AG08395 (cell line): ENCODE results near the gene UBE2F.
"Not testable (repeated sequence)": the region's sequence is repeated elsewhere in the genome, so short reads cannot be mapped to it uniquely, and the experiment has no call there.

Source experiments
- DNase-seq: peaks from one replicate; pipeline ENCODE4 v3.0.0; 2012; ENCODE audit warnings: mixed read lengths, low spot score

The UBE2F gene

DNA sequence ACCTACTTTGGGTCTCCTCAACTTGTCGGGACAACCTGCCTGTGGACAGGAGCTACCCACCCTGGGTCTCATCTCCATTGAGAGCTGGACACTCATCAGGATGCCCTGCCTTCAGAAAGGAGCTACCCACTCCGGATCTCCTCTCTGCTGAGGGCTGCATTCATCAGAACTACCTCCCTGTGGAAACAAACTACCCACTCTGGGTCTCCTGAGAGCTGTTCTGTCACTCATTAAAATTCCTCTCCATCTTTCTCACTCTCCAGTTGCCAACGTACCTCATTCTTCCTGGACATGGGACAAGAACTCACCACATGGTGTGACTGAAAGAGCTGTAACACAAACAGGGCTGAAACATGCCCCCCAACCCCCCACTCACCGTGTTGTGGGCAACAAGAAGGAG, 22.5 kb upstream of the UBE2F start:
- no peak for DNase-seq

DNA sequence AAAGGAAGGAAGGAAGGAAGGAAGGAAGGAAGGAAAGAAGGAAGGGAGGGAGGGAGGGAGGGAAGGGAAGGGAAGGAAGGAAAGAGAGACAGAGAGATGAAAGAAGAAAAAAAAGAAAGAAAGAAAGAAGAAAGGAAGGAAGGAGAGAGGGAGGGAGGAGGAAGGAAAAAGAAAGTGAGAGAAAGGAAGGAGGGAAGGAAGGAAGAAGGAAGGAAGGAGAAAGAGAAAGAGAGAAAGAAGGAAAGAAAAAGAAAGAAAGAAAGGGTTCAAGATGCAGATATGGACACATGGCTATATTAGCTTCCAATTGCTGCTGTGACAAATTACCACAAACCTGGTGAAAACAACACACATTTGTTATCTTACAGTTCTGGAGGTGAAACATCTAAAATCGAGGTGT, 20.4 kb upstream of the UBE2F start:
- no peak for DNase-seq

DNA sequence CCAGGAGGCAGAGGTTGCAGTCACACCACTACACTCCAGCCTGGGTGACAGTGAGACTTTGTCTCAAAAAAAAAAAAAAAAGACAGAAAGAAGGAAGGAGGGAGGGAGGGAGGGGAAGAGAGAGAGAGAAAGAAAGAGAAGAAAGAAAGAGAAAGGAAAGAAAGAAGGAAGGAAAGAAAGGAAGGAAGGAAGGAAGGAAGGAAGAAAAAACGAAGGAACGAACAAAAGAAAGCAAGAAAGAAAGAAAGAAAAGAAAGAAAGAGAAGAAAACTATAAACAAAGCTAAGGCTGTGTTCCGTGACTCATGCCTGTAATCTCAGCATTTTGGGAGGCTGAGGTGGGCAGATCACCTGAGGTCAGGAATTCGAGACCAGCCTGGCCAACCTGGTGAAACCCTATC, 15.5 kb upstream of the UBE2F start:
- DNase-seq: not testable (repeated sequence)

DNA sequence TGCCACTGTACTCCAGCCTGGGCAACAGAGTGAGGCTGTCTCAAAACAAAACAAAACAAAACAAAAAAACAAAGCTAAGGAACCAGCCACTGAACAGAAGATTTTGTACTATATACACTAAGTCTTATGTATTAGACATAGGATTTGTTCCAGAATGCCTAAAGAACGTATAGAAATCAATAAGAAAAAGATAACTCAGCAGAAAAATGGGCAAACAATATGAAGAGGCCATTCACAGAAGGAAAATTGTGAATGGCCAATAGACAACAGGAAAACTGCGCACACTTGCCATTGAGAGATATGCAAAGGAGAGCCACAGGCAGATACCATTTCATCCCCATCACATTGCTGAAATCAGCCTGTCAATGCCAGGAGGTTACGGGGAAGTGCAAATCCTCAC, 14.9 kb upstream of the UBE2F start:
- no peak for DNase-seq

DNA sequence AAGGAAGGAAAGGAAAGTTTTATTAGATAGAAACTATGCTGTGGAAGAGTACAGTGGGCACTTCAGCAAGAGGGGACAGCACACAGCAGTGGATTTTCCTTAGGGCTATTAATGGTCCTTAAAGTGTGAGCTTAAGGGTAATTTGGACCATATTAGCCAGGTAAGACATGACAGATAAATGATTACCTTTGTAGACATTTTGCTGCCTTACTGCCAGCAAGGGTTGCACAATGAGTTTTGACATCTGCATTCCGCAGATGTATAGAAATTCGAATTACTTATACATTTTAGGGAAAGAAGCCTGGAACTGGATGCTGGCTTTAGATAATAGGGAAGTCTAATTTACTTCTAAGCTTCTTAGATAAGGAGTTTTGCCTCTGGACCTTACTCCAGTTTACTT, 14.0 kb upstream of the UBE2F start:
- no peak for DNase-seq

DNA sequence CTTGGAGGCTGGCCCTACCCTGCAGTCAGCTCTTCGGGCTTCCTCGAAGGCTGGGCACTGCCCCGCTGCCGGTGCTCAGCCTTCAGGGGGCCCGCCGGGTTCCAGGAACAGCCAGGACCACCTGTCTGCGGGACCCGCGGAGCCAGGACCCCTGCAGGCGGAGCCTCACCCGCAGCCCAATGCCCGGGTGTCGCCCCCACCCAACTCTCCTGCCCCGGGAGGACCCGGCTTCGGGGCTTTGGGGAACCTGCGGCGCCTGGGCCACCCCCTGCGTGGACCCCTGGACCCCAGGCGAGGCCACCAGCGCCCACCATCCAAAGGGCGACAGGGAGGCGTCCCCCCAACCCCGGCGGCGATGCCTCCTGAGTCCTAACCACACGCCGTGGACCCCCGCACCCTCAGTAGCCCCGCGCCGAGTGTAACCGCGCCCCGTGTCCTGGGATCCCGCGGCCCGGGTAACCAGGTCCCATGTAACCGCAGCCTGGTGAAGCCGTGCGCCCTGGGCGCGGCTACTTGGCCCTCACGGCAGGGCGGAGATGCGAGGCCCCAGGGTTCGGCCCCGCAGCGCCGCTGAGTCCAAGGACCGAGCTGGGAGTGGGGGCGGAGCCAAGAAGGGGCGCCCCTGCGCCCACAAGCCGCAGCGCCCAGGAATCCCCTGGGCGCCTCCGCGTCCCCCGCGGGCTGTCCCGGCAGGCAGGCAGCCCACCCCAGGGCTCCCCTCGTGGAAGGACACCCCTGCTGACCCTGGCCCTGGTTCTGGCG, 11.0 kb upstream of the UBE2F start:
- DNase-seq: no peak

DNA sequence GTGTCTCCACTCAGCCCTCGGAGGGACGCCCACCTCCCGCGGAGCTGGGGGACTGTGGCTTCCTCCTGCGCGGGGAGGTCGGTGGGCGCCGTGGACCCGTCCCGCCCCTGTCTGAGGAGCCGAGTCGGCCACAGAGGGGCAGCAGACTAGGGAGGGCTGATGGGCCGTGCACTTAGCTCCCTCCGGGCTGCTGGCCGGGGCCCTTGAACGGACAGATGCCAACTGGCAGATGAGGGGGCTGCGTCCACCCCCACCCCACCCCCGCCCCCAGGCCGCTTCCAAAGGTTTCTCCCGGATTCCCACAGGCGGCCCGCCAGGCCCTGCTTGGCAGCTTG, 10.4 kb upstream of the UBE2F start:
- no peak for DNase-seq

DNA sequence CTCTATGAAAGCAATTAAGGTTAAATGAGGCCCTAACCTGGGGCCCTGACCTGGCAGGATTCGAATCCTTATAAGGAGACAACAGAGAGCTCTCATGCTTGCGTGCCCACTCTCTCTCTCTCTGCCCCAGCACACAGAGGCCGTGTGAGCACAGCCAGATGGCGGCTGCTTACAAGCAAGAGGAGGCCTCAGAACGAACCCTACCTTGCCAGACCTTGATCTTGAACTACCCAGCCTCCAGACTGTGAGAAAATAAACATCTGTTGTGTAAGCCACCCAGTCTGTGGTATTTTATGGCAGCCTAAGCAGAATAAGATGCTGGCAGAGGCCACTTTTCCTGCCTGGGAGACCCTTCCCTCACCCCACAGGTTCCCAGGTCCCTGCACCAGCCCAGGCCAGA, 5.2 kb upstream of the UBE2F start:
- no peak for DNase-seq

DNA sequence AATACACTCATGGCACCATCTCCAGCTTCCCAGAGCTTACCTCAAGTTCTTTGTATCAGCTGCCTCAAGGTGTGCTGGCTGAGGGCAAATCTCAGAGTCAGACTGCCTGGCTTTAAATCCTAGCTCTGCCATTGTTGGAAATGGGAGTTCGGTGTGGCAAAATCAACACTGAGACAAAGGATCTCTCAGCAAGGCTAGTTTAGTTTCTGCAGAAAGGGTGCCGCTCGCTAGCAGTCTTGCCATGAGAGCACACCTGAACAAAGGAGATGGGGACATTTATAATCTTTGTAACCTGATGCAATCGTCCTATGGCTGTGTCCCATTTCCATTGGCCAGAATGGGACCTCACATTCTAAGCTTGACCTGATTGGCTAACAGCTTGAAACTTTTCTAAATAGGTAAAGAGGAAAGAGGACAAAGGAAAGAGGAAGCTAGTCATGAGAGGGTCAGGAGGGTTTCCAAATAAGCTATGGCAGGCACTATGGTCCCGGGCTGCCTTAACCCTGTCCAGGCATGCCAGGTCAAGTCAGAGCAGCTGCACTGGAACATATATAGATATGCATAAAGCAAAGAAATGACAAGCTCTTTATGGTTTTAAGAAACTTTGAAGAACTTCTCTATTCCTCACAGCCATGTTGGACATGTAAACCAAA, 4.3 kb upstream of the UBE2F start:
- DNase-seq: no peak

DNA sequence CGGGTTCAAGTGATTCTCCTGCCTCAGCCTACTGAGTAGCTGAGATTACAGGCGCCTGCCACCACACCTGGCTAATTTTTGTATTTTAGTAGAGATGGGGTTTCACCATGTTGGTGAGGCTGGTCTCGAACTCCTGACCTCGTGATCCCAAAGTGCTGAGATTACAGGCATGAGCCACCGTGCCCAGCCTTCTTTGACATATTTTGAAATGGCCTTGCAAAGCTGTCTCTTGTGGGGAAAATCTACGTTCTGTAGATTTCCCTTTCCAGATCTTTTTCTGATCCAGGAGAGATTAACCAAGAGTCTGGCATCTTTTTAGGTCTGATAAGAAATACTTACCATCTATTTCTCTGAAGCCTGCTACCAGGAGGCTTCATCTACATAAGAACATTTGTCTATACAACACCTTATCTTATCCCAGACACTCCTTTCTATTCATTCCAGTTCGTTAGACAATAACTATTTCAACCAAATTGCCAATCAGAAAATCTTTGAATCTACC, 3.3 kb upstream of the UBE2F start:
- not testable (repeated sequence) for DNase-seq

DNA sequence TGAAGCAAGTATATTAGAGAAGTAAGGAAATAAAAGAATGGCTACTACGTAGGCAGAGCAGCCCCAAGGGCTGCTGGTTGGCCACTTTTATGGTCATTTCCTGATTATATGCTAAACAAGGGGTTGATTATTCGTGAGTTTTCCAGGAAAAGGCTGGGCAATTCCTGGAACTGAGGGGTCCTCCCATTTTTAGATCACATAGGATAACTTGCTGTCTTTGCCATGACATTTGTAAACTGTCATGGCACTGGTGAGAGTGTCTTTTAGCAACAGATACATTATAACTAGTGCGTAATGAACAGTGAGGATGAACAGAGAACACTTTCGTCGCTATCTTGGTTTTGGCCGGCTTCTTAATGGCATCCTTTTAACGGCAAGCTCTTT, 2.6 kb upstream of the UBE2F start:
- DNase-seq: no peak

DNA sequence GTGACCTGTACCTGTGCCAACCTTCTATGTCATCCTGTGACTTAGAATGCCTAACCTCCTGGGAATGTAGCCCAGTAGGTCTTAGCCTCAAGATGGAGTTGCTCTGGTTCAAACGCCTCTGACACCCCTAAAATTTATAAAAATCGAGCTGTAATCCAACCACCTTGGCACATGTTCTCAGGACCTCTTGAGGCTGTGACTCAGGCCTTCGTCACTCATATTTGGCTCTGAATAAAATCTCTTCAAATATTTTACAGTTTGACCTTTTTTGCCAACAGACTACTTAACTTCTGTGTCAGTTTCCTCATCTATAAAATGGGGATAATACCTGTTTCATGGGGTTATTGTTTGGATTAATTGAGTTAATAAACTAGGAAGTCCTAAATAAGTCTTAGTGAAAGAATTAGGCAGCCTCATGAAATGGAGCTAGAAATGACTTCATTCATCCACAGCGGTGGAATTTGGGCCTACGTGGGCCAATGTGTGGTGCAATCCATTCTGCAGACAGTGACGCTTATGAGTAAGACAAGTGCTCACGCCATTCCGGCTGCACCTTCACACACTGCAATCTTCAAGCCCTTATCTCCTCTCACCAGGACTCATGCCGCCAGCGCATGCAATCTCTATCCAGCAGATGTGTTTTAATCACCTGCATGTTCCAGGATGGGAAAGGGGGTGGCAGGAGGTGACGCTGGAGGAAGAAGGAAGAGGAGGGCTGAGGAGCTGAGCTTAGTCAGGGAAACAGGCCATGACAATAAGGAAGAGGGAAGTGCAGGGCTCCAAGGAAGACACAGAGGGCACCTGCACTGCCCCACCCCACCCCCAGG, 2.0 kb upstream of the UBE2F start:
- no peak for DNase-seq

DNA sequence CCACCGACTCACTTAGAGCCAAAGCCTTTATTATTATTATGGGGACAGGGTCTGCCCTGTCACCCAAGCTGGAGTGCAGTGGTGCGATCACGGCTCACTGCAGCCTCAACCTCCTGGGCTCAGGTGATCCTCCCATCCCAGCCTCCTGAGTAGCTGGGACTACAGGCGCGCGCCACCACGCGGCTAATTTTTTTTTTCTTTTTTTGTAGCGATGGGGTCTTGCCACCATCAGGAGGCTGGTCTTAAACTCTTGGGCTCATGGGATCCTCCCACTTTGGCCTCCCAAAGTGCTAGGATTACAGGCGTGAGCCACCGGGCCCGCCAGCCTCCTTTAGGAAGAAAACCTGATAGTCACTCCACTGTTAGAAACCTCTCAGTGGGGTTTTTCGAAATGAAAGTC, 970 bp upstream of the UBE2F start:
- not testable (repeated sequence) for DNase-seq

DNA sequence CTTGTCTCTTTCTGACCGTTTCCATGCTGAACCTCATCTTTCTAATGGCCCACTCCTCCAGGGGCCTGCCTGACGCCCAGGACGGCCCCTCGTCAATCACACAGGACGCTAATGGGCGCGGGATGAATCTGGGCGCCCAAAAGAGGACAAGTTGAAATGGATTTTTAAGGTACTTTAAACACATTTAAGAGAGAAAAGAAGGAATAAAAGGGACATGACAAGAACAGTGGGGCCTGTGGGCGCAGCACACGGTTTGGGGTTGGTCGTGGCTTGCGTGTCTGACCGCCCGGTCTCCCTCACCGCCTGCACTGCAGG, 607 bp upstream of the UBE2F start:
- no peak for DNase-seq

DNA sequence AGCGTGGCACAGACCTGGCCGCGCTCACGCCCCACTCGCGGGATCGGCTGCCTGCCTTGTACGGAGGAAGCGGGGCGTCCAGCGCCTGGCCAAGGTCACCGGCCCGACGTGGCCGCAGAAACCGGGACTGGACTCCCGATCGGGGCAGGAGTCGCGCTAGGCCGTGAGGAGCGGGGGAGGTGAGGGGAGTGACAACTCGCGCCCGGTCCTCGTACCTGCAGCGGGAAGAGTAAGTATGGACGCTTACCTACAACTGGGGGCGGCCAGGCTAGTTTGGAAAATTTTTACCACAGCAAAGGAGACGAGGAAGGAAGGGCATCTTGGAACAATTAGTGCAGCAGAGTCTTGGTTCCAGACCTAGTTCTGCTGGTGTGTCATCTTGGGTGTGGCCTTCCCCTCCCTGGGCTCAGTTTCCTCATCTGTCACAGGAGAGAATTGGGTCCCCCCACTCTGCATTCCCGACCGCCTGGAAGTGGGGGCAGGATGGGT, 693 bp downstream of the UBE2F start:
- peak; percentile 18 for DNase-seq

DNA sequence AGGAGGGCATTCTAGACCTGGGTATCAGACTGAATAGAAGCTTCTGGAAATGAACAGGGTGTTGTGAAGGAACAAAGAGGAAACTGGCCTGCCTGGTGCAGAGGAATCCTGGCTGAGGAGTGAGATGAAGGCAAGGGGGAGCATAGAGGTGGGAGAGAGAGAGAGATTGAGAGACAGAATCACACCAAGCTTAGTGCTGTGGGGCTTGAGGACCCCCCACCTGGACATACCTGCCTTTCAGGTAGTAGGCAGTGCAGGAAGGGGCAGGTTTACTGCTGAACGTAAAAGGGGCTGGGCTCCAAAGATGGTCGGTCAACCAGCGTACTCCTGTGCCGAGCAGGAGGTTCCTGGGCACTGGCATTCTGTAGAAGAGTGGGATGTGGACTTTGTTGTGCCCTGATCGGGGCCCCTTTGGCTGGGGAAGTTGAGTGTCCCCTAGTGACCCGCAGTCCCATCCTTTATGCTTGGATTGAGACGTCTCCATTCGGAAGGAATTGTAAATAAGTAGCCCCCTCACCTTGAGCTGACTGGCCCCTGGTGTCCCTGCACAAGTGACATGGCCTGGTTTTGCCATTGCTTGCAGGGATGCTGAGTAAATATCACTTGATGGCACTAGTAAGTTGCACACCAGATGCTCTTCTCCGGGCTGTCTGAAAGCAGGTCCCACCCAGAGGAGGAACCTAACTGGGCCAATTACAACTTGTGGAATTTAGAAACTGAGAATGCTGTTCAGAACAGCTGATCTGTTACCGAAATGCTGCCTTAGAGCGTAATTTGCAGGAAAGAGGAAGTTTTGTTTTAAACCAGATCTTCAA, 1.4 kb downstream of the UBE2F start:
- DNase-seq: peak; percentile 92

DNA sequence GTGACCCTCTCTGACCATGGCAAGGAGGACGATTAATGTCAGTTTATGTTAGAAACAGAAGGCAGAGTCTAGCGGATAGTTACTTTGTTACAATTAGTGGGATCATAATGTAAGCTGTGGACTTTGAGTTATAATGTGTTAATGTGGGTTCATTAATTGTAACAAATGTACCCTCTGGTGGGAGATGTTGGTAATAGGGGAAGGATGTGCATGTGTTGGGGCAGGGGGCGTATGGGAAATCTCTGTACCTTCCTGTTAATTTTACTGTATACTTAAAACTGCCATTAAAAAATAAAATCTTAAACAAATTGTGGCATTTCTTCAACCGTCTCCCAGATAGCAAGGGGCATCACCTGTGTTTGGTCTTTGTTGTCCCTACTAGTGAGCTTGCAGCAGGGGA, 4.8 kb downstream of the UBE2F start:
- DNase-seq: no peak

DNA sequence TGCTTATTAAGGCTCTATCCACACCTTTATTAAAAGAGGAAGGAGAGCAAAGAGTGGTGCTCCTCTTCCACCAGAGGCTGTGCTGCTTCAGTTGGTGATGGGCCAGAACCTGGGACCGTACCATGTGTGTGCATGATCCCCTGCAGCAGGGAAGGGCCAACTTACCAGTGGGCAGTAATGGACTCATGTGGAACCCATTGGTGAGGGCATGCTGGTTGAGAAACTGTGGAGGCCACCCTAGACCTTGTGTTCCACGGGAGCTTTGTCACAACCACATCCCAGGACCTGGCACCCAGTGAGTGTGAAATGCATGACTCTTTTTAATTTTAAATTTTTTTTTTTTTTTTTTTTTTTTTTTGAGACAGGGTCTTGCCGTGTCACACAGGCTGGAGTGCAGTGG, 5.4 kb downstream of the UBE2F start:
- DNase-seq: no peak

DNA sequence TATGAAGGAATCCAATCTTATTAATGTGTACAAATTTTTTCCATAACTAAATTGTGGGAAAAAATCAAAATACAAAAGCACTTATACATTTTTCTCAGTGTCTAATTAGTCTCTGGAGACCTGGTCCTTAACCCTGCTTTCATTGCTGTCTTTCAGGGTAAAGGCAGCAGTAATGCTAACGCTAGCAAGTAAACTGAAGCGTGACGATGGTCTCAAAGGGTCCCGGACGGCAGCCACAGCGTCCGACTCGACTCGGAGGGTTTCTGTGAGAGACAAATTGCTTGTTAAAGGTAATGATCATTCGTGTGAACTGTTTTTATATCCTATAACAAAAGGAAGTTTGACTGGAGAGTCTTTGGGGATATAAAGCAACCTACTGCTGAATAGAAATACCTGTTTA, 6.1 kb downstream of the UBE2F start:
- DNase-seq: no peak

DNA sequence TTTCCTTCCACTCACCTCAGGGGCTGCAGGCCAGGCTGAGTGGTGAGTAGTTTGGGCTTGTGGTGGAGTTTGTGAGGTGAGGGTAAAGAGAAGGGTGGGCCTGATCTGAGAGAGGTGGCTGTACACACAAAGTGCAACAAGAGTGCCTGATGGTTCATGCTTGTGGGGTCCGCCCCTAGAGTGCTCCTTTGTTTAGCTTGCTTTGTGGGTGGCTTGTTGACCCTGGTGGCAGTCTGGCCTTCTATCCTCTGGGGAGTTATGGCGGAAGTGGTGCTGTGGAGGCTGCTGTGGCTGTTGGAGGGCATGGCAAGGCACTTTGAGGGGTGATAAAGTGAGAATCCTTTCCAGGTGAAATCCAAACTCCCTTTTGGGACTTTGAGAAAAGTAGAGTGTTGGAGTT, 10.6 kb downstream of the UBE2F start:
- DNase-seq: no peak

DNA sequence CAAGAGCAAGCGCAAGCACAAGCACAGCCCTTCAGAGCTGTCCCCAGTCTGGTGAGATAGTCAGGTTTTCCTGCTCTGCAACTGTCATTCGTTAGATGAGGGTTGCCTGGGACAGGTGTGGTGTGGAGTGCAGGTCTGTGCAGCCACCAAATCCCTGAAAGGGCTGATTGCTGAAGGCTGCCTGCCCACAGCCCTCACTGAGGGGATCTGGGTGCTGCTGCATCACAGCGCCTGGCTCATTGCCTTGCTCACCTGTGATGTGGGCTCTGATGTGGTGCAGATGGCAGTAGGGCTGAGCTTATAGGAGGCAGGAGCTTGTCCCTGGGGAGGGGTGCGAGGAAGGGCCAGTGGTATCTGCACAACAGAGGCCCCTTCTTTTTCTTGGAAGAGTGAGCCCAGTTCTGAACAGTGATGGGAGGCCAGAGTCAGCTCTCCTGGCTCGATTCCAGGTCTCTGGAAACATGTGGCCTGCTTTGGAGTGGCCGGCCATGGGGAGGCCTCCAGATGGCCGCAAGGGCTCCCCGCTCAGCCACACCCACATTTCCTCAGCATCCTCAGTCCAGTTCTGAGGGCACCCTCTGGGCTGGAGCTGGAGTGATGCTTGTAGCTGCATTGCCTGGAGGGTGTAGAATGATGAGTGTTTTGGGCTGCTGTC, 11.4 kb downstream of the UBE2F start:
- peak; percentile 74 for DNase-seq

DNA sequence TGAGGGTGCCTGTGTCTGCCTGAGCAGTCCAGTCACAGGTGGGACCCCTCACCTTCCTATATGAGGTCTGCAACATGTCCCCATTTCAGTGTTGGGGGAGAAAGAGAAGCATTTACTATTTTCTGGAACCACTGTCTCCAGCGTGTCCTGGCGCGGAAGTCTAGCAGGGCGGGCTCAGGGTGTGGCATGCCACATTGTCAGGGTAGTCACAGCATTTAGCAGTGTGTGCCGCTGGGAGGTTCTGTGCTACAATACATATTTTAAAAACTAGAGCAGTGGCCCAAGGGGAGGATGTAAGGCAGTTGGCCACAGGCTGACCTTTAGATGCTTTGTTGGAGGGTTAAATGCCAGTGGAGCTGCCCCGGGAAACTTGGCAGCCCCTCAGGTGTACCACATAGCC, 12.5 kb downstream of the UBE2F start:
- DNase-seq: no peak
